CD4-positive, alpha-beta T cell treated with Interleukin-15 for 4 hours (primary cell): Measurements from ENCODE around the gene ATRNL1.
"Not testable (repeated sequence)": the region's sequence is repeated elsewhere in the genome, so short reads cannot be mapped to it uniquely, and the experiment has no call there.

Experiments
- DNase-seq: peaks from one replicate; pipeline ENCODE4 v3.0.0-alpha.2; 2020; ENCODE audit warnings: low spot score

Gene ATRNL1

GRCh38 chr10:115091161-115091560 lies 2.0 kb upstream of the ATRNL1 start:
- DNase-seq, result no peak

- no peak for DNase-seq
These were observed 959 bp upstream of the ATRNL1 start for GRCh38 chr10:115092258-115092554.

GRCh38 chr10:115092555-115093285 lies 445 bp upstream of the ATRNL1 start:
- no peak for DNase-seq

GRCh38 chr10:115093776-115094408 lies 727 bp downstream of the ATRNL1 start:
- DNase-seq, result no peak

GRCh38 chr10:115094416-115095140 lies 1.4 kb downstream of the ATRNL1 start:
- no peak for DNase-seq

GRCh38 chr10:115095758-115096157 lies 2.6 kb downstream of the ATRNL1 start:
- DNase-seq, result no peak

- no peak for DNase-seq
These were observed 10.5 kb downstream of the ATRNL1 start for GRCh38 chr10:115103700-115104099.

- DNase-seq, result not testable (repeated sequence)
These were observed 12.2 kb downstream of the ATRNL1 start for GRCh38 chr10:115105411-115105810.

- no peak for DNase-seq
These were observed 14.7 kb downstream of the ATRNL1 start for GRCh38 chr10:115107830-115108229.

GRCh38 chr10:115117301-115117700 lies 24.1 kb downstream of the ATRNL1 start:
- no peak for DNase-seq

- no peak for DNase-seq
These were observed 25.2 kb downstream of the ATRNL1 start for GRCh38 chr10:115118346-115118745.

- no peak for DNase-seq
These were observed 32.3 kb downstream of the ATRNL1 start for GRCh38 chr10:115125505-115125904.

GRCh38 chr10:115129752-115130151 lies 36.6 kb downstream of the ATRNL1 start:
- peak; percentile 3 for DNase-seq

- no peak for DNase-seq
These were observed 43.5 kb downstream of the ATRNL1 start for GRCh38 chr10:115136616-115137015.

GRCh38 chr10:115141254-115141653 lies 48.1 kb downstream of the ATRNL1 start:
- no peak for DNase-seq

- no peak for DNase-seq
These were observed 64.2 kb downstream of the ATRNL1 start for GRCh38 chr10:115157357-115157756.

GRCh38 chr10:115163129-115163528 lies 70.0 kb downstream of the ATRNL1 start:
- DNase-seq, result no peak

GRCh38 chr10:115164220-115164619 lies 71.1 kb downstream of the ATRNL1 start:
- no peak for DNase-seq

- no peak for DNase-seq
These were observed 74.6 kb downstream of the ATRNL1 start for GRCh38 chr10:115167751-115168150.

- DNase-seq, result no peak
These were observed 78.3 kb downstream of the ATRNL1 start for GRCh38 chr10:115171392-115171960.

GRCh38 chr10:115173915-115174443 lies 80.8 kb downstream of the ATRNL1 start:
- no peak for DNase-seq

- DNase-seq, result not testable (repeated sequence)
These were observed 114.1 kb downstream of the ATRNL1 start for GRCh38 chr10:115207276-115207675.

GRCh38 chr10:115209133-115209532 lies 116.0 kb downstream of the ATRNL1 start:
- no peak for DNase-seq
